Ramos (cell line): Measurements from ENCODE around the gene S100A5.

ENCODE experiments used
- in situ Hi-C: fragments of 300-500 bp; cut with MboI; formaldehyde crosslinking; loops from one replicate; pipeline ENCODE4 v1.14.3; 2022; ENCODE audit warnings: low sequenced_read_pairs; ENCODE audit not compliant: unreplicated experiment

The S100A5 gene

GRCh38 chr1:153513023-153513422 lies 27.7 kb downstream of the S100A5 start:
- in situ Hi-C loops, result no loop called here

GRCh38 chr1:153510984-153511410 lies 29.7 kb downstream of the S100A5 start:
- in situ Hi-C loops, result no loop called here

GRCh38 chr1:153509729-153510354 lies 30.9 kb downstream of the S100A5 start:
- in situ Hi-C loops, result no loop called here

DNA sequence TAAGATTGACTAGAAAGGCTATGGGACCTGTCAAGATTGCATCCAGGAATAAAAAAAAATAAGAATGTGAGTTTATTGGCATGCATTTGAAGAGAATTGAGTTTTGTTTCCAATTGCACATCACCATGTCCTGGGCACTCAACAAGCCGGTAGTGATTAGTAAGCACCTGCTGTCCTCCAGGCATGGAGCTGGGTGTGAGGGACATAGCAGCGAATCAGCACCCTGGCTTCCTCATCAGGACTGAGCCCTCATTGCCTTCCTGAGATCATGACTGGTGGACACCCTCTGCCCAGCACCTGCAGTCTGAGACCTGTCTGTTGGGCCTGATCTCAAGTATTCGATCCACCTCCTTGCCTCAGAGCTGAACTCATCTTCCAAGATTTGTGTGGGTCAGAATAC lies 31.7 kb downstream of the S100A5 start:
- in situ Hi-C loops, result no loop called here

GRCh38 chr1:153507926-153508583 lies 32.7 kb downstream of the S100A5 start:
- in situ Hi-C loops, result no loop called here

DNA sequence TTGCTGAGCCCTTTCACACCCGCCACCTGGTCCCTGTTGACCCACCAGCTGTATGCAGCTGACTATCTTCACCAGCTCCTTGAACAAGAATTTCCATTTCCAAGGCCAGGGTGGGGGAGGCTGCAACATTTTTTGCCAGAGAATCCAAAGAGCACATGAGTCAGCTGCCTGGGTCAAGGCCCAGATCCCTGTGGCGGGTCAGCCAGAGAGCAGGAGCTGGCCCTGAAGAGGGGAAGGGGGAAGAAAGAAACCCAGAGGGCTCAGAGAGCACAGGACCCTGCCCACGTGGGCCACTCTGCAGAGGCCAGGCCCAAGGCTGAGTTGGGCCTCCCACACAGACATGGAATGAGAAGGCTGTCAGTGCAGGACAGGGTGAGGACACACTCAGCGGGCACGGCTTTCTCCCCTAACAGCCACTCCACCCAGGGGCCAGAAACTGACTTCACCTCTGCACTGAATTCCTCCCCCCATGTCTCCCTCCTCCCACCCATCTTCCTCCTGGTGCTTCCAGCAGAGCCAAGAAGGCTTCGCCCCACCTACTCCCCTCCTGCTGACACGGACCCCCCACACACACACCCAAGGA lies 33.8 kb downstream of the S100A5 start:
- in situ Hi-C loops, result no loop called here

GRCh38 chr1:153506386-153506785 lies 34.3 kb downstream of the S100A5 start:
- in situ Hi-C loops, result no loop called here

DNA sequence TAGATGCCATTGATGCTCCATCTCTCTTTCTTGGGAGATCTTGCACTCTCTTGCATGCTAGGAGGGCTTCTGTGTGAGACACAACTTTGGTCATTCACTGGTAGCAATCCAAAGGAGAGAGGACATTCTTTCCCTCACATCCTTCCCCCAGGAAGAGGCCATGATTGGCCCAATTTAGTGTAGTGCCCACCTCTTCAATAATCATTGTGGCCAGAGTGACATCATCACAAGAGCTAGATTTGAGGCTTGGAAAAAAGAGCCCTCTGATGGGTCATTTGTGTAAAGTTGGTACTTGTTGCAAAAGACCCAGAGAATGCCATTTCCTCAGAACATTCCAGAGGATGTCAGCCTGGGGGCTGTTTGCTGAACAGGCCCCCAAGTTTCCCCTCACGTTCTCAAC lies 35.2 kb downstream of the S100A5 start:
- in situ Hi-C loops, result no loop called here

GRCh38 chr1:153503766-153504165 lies 37.0 kb downstream of the S100A5 start:
- in situ Hi-C loops, result no loop called here

DNA sequence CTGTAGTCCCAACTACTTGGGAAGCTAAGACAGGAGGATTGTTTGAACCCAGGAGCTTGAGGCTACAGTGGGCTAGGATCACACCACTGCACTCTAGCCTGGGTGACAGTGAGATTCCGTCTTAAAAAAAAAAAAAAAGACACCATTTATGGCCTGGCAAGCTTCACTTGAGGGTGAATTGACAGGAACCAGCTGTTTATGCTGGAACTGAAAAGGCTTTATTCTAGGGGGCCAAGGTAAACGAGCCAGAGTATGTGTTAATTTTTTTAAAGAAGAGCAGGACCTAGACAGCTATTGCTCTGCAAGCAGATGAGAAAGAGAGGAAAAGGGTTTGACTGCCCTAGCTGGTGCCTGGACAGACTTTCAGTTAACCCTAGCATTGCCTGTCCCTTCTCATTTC lies 42.0 kb downstream of the S100A5 start:
- in situ Hi-C loops, result no loop called here

DNA sequence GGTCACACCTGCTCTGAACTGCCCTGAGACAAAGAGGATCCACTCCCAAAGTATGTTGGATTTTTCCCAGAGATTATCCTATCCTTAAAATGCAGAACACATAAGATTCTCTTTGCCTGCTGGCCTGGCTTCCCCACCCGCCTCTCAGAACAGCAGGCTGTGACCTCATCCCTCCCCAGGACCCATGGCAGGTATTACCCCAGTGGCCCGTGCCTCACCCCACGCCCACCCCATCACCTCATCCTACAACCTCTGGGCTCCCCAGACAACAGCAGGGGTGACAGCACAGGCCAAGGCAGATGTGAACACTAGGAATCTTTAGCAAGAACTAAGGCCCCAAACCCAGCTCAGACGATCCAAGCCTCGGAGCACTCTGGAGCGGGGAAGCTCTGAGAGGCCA lies 45.2 kb downstream of the S100A5 start:
- in situ Hi-C loops, result no loop called here

- in situ Hi-C loops, result no loop called here
These were observed 45.7 kb downstream of the S100A5 start for GRCh38 chr1:153494976-153495535.

DNA sequence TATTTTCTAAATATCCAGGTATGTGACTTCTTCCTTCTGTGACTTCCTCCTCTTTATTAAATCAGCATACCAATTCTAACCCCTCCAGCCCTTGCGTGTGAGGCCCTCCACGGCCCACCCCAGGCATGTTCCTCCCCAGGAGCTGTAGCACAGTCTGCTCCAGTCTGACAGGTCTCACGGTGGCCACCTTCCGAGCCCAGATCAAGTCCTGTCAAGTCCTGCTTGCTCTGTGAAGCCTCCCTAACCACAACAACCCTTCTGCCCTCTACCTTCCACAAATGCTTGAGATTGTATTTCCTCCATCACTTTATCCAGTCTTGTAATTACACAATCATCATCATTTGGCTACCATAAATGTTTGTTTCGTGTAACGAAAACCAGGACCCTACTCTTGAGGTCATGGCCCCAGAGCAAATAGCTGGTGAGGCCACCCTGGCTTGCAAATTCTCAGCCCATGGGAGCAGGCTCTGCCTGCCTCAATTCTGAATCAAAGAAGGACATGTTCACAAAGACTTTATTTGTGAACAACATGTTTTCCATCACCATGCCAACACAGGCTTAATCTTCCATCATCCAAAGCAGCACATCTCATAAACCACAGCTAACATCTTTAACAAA lies 47.3 kb downstream of the S100A5 start:
- in situ Hi-C loops, result no loop called here

- in situ Hi-C loops, result no loop called here
These were observed 50.3 kb downstream of the S100A5 start for GRCh38 chr1:153490272-153491051.

DNA sequence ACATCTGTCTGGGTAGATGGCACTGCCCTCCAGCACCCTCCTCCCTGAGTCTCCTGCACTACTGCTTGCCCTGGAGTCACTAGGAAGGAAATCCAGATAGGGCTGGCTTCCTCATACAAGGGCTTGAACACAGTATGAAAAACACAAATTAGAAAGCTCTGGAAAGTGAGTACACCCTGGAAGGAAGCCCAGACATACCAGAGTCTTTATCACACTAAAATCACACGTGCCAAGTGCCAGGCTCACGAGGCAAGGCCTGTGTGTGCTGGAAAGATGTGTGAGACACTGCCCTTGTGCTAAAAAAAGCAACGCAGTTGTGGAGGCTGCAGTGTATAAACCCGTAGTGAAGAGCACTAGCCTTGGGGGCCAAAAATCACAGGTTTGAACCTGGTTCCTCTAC lies 52.0 kb downstream of the S100A5 start:
- in situ Hi-C loops, result loop anchor here (10.0 kb wide), 1 partner anchor 134 kb away; the partner anchor contains the start of gene S100A9

GRCh38 chr1:153487707-153488106 lies 53.0 kb downstream of the S100A5 start:
- in situ Hi-C loops, result loop anchor here (10.0 kb wide), 1 partner anchor 133 kb away; the partner anchor contains the start of gene S100A9
